GM18511 (cell line): ENCODE measurements around the gene FHIT.

Source experiments
- ATAC-seq: cut with Tn5 transposase; IDR thresholded peaks from one replicate; pipeline ENCODE4 v1.9.1; 2021; ENCODE audit warnings: mild to moderate bottlenecking, moderate library complexity; ENCODE audit not compliant: unreplicated experiment

Gene FHIT

GRCh38 chr3:60388731-60389130 lies 862.5 kb downstream of the FHIT start:
- no peak for ATAC-seq

- no peak for ATAC-seq
Measured at GRCh38 chr3:60386306-60386705, 864.9 kb downstream of the FHIT start.

GRCh38 chr3:60384341-60384740 lies 866.9 kb downstream of the FHIT start:
- no peak for ATAC-seq

GRCh38 chr3:60383345-60383744 lies 867.9 kb downstream of the FHIT start:
- ATAC-seq = no peak

GRCh38 chr3:60366486-60366885 lies 884.8 kb downstream of the FHIT start:
- ATAC-seq = no peak

GRCh38 chr3:60365360-60365759 lies 885.9 kb downstream of the FHIT start:
- no peak for ATAC-seq

GRCh38 chr3:60364475-60364874 lies 886.8 kb downstream of the FHIT start:
- ATAC-seq = no peak

- no peak for ATAC-seq
Measured at GRCh38 chr3:60363817-60364216, 887.4 kb downstream of the FHIT start.

- no peak for ATAC-seq
Measured at GRCh38 chr3:60355825-60356224, 895.4 kb downstream of the FHIT start.

- no peak for ATAC-seq
Measured at GRCh38 chr3:60351481-60351880, 899.8 kb downstream of the FHIT start.

GRCh38 chr3:60344340-60344739 lies 906.9 kb downstream of the FHIT start:
- no peak for ATAC-seq

- no peak for ATAC-seq
Measured at GRCh38 chr3:60343831-60344230, 907.4 kb downstream of the FHIT start.

- no peak for ATAC-seq
Measured at GRCh38 chr3:60339304-60339703, 911.9 kb downstream of the FHIT start.

GRCh38 chr3:60337421-60337820 lies 913.8 kb downstream of the FHIT start:
- no peak for ATAC-seq

- ATAC-seq = no peak
Measured at GRCh38 chr3:60336061-60336460, 915.2 kb downstream of the FHIT start.

- no peak for ATAC-seq
Measured at GRCh38 chr3:60333710-60334109, 917.5 kb downstream of the FHIT start.

- ATAC-seq = no peak
Measured at GRCh38 chr3:60330107-60330506, 921.1 kb downstream of the FHIT start.

GRCh38 chr3:60325610-60326170 lies 925.6 kb downstream of the FHIT start:
- ATAC-seq = no peak

GRCh38 chr3:60323651-60324050 lies 927.6 kb downstream of the FHIT start:
- no peak for ATAC-seq

GRCh38 chr3:60323180-60323579 lies 928.1 kb downstream of the FHIT start:
- no peak for ATAC-seq

GRCh38 chr3:60322298-60322856 lies 928.9 kb downstream of the FHIT start:
- ATAC-seq = no peak

- ATAC-seq = no peak
Measured at GRCh38 chr3:60319179-60319858, 931.9 kb downstream of the FHIT start.
